GM12875 (cell line): ENCODE results near the gene HJURP.

ENCODE experiments used
- H3K4me3 ChIP-seq: one replicate; pipeline ENCODE4 v1.5.1; 2011; ENCODE audit warnings: low read depth, low read length, control low read depth
- TF ChIP-seq, protein P1 (sequence below): IDR thresholded peaks from 2 replicates; pipeline ENCODE4 v1.5.1; 2011; ENCODE audit warnings: low read depth, mild to moderate bottlenecking, control low read depth, inconsistent platforms, low read length, moderate library complexity, borderline replicate concordance; ENCODE audit not compliant: insufficient read depth

Gene HJURP

DNA sequence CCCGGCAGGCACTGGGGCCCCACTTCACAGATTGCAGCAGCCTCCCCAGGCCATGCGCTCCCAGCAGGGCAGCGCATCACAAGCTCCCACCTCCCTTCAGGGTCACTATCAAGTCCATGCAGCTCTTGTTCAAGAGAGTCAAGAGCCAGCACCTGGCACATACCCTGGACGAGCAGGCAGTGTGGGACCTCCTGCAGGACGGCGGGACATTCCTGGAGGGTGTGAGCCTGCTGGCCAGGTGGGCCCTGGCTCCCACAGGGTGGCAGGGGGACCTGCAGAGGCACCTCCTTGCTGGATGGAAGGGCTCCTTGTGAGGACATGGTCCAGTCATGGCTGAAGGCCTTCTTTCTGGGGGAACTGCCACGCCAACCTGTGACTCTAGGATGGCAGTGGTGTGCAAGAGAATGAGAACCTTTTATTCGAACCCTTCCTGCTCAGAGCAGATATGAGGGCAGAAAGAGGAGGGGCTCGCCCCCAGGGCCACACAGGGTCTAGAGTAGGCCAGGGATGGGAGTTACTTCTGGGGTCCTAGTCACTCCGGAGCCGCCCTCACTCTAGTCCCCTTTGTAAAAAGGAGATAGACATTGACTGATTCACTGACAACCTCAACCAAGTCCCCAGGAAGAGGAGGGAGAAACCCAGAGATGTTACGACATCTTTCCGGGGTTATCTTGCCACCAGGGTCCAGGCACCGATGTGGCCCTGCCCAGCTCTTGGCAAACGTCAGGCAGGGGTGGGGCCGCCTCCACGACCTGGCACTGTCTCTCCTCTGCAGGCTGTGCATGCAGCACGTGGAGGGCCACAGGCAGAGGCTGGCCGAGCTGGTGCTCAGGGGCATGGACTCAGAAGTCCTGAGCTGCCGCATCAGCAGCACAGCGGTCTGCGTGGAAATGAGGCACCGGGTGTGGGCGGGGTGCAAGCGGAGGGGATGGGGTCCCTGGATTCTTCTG is 31.3 kb downstream of the HJURP start:
- H3K4me3 ChIP-seq: no peak overlapping the region
- TF ChIP-seq, protein P1, sequence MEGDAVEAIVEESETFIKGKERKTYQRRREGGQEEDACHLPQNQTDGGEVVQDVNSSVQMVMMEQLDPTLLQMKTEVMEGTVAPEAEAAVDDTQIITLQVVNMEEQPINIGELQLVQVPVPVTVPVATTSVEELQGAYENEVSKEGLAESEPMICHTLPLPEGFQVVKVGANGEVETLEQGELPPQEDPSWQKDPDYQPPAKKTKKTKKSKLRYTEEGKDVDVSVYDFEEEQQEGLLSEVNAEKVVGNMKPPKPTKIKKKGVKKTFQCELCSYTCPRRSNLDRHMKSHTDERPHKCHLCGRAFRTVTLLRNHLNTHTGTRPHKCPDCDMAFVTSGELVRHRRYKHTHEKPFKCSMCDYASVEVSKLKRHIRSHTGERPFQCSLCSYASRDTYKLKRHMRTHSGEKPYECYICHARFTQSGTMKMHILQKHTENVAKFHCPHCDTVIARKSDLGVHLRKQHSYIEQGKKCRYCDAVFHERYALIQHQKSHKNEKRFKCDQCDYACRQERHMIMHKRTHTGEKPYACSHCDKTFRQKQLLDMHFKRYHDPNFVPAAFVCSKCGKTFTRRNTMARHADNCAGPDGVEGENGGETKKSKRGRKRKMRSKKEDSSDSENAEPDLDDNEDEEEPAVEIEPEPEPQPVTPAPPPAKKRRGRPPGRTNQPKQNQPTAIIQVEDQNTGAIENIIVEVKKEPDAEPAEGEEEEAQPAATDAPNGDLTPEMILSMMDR: no peak

DNA sequence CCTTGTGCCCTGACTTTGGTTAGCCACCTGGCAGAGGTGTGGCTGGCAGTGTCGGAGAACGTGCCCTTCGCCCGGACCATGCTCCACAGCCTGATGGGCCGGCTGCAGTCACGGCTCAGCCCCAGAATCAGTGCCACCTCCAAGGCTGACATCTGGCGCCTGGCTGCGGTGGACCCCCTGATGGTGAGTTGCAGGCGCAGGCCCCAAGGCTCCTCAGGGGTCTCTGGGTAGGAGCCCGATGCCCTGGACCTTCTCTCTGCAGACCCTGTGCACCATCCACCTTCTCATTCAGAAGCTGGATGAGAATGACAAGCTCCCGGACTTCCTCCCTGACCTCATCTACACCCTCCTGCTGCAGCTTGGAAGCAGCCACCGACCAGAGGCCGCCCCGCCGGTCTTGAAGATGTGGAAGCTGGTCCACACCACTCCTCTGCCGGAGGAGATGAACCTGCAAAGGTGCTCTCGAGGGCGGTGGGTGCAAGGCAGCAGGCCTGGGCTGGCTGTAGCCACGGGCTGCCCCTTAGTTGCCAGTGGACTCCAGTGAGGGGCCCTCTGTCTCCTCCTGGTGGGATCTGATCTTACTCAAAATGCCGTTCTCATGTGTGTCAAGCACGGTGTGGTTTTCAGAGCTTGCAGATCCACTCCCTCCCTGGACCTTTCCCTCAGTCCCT is 32.1 kb downstream of the HJURP start:
- no peak overlapping the region for H3K4me3 ChIP-seq
- TF ChIP-seq, protein P1: no peak

DNA sequence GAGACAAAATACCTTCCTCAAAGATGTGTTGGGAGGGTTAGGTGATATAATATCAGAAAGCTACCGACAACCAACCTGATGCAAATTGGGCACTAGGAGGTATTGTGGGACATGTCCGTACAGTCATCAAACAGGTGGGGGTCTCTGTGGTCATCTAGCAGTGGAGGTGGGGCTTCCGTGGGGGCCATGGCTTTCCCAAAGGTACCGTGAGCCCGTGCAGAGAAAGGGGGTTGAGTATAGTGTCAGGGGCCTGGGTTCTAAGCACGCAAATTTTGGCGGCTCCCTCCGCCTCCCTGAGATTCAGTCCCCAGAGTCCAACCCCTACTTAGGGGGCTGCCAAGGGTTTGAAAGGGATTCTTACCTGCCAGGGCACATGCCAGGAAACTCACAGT is 32.6 kb downstream of the HJURP start:
- TF ChIP-seq, protein P1: no peak
- H3K4me3 ChIP-seq: no peak overlapping the region

DNA sequence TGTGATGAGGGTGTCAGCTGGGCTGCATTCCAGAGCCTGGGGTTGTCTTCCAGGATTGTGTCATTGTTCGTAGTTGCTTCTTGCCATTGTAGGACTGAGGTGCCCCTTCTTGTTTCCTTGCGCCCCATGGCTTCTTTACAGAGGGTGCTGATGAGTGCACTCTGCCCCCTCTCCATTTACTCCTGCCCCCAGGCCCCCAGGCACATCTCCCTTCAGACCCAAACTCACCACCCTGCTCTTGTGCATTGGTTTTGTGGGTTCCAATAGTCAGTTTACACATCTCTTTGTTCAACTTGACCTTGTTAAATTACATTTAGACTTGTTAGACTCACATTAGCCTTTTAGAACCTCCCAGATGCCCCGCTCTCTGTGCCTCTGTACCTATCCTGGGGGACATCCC is 33.1 kb downstream of the HJURP start:
- TF ChIP-seq, protein P1: no peak

DNA sequence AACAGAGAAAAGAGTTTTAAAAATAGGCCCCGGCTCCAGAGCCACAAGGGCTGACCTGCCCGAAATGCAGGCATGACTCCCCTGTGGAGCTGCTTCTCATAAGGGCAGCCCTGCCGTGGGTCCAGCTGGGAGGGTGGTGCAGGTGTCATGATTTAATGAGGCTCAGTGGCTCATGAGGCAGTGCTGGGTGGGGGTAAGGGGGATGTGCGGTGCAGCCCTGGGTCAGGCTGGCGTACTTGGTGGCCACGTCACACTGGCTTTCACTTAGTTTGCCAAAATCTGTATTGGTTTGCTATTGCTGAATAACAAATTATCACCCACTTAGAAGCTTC is 33.6 kb downstream of the HJURP start:
- TF ChIP-seq, protein P1: no peak
- no peak overlapping the region for H3K4me3 ChIP-seq

More for the DNA sequence above, 33.1 kb downstream of the HJURP start:
- no peak overlapping the region for H3K4me3 ChIP-seq

DNA sequence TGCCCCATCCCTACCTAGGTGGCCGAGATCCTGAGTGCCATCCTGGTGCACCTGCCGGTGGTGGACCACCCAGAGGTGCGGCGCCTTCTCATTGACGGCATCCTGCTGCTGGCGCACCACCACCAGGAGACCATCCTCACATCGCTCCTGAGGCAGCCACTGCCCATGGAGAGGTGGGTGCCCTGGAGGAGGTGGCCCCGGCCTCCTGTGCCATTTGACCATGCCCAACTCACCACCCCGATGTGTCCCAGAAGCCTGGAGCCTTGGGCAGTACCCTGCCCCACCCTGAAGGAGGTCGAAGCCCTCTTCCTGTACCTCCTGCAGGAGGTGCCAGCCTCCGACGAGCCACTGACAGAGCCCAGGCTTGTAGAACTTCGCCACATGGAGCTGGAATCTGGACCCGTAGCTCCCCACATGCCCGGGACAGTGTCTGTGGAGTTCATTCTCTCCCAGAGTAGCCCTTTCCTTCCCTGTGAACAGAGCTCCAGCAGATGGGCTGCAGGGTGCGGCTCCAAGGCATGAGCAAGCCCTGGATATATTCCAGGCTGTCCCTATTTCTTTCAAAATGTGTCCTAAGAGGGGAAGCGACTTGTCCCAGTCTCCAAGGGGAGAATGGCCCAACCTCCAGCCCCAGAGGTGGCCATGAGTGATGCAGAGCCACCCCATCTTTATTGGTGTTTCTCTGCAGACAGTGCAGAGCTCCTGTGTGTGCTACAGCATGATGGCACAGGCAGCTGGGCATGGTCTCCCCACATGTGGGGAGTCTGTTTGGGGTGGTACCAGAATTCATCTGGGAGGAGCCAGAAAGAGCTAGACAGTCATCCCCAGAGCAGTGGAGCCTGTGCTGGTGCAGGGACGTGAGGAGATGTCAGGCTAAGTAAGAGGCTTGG is 34.2 kb downstream of the HJURP start:
- TF ChIP-seq, protein P1: no peak
- H3K4me3 ChIP-seq: no peak overlapping the region
